Lower lobe of right lung (tissue), 2 donors: Measurements from ENCODE around the gene ATP8B3. TPM values are rescaled to one million over a fixed set of nuclear protein-coding genes. Genes with fewer than 3 reads are reported as not detected.

Experiments used
- ATAC-seq, 2 donors: fragments of 200-7000 bp; cut with Tn5 transposase; one replicate each; pipeline ENCODE4 v1.9.1; 2020 to 2022; ENCODE audit warnings: mild to moderate bottlenecking in 2 of 2, moderate library complexity in 2 of 2
- DNase-seq: peaks from one replicate; pipeline ENCODE4 v3.0.0-alpha.2; 2020
- H3K27ac ChIP-seq: fragments of 200-600 bp; one replicate; pipeline ENCODE4 v1.8.0; 2022
- H3K27me3 ChIP-seq: fragments of 200-600 bp; one replicate; pipeline ENCODE4 v1.8.0; 2022; ENCODE audit warnings: low read depth
- H3K36me3 ChIP-seq: fragments of 200-600 bp; one replicate; pipeline ENCODE4 v1.8.0; 2022; ENCODE audit warnings: mild to moderate bottlenecking
- H3K4me1 ChIP-seq: fragments of 200-600 bp; one replicate; pipeline ENCODE4 v1.8.0; 2022
- H3K4me3 ChIP-seq: fragments of 200-600 bp; one replicate; pipeline ENCODE4 v1.8.0; 2022; ENCODE audit warnings: mild to moderate bottlenecking
- H3K9me3 ChIP-seq: fragments of 200-600 bp; one replicate; pipeline ENCODE4 v1.8.0; 2022
- CTCF ChIP-seq: fragments of 200-600 bp; IDR thresholded peaks from one replicate; pipeline ENCODE4 v1.8.0; 2022; ENCODE audit warnings: antibody characterized with exemption, mild to moderate bottlenecking
- intact Hi-C: fragments of 100-400 bp; cut with DNase I; formaldehyde crosslinking; loops from one replicate; pipeline ENCODE4 v1.11.0; 2022
- total RNA-seq: library from RNA; stranded (reverse); fragmentation: NEBNext Ultra II Directional; extraction: Animal tissue kit (Norgen Biotek cat#: 25700); gene quantifications from one replicate; pipeline ENCODE4 v1.2.1, GENCODE V29; 2021
- donor health status: DM: no; HTN: yes; CAD: no; lungs with severe emphysema.

The ATP8B3 gene
- total RNA-seq, 1 donor from 2014 or later, result 2.1 TPM

- Histone ChIP-seq H3K27ac (no peak overlapping the region), H3K4me3 (no peak overlapping the region), H3K27me3 (peaks cover 84% of the 10 kb centered on the region), H3K36me3 (no peaks in the 10 kb centered on the region), H3K9me3 (peaks cover 12% of the 10 kb centered on the region), H3K4me1 (no peaks in the 10 kb centered on the region)
- intact Hi-C loops, result no loop called here
- DNase-seq (no peak), ATAC-seq (peak in 1 of 2 donors; percentile 9)
- no peak for TF ChIP-seq CTCF
Measured at GRCh38 chr19:1768248-1768647, 43.8 kb downstream of the ATP8B3 start.

- peak; percentile 74 to 79 for ATAC-seq
- no peak for DNase-seq
- intact Hi-C loops, result no loop called here
- no peaks in the 10 kb centered on the region for H3K36me3 ChIP-seq
- no peak overlapping the region for H3K27ac ChIP-seq
- peaks cover 12% of the 10 kb centered on the region for H3K9me3 ChIP-seq
- H3K4me1 ChIP-seq, result no peaks in the 10 kb centered on the region
- TF ChIP-seq CTCF, result peak; percentile 86
- H3K27me3 ChIP-seq, result peaks cover 88% of the 10 kb centered on the region
- H3K4me3 ChIP-seq, result no peak overlapping the region
Measured at GRCh38 chr19:1767464-1767933, 44.6 kb downstream of the ATP8B3 start.

GRCh38 chr19:1766800-1767352, 45.2 kb downstream of the ATP8B3 start:
- intact Hi-C loops, result no loop called here
- no peak overlapping the region for H3K4me3 ChIP-seq
- DNase-seq, result no peak

GRCh38 chr19:1765904-1766799, 45.9 kb downstream of the ATP8B3 start:
- Histone ChIP-seq H3K4me1 (no peaks in the 10 kb centered on the region), H3K27ac (no peak overlapping the region), H3K36me3 (no peaks in the 10 kb centered on the region), H3K4me3 (no peak overlapping the region), H3K9me3 (peaks cover 7% of the 10 kb centered on the region), H3K27me3 (peaks cover 94% of the 10 kb centered on the region)
- intact Hi-C loops, result no loop called here
- ATAC-seq (no peak), DNase-seq (no peak)
- no peak for TF ChIP-seq CTCF

More at GRCh38 chr19:1766800-1767352, 45.2 kb downstream of the ATP8B3 start:
- H3K27ac ChIP-seq, result no peak overlapping the region
- H3K4me1 ChIP-seq, result no peaks in the 10 kb centered on the region
- H3K9me3 ChIP-seq, result peaks cover 12% of the 10 kb centered on the region
- TF ChIP-seq CTCF, result no peak
- peak in 1 of 2 donors; percentile 6 for ATAC-seq
- peaks cover 94% of the 10 kb centered on the region for H3K27me3 ChIP-seq
- no peaks in the 10 kb centered on the region for H3K36me3 ChIP-seq

GRCh38 chr19:1765232-1765903, 46.7 kb downstream of the ATP8B3 start:
- Histone ChIP-seq H3K9me3 (no peaks in the 10 kb centered on the region), H3K27me3 (peaks cover 93% of the 10 kb centered on the region), H3K27ac (no peak overlapping the region), H3K4me1 (no peaks in the 10 kb centered on the region), H3K4me3 (no peak overlapping the region), H3K36me3 (no peaks in the 10 kb centered on the region)
- ATAC-seq (no peak), DNase-seq (no peak)
- intact Hi-C loops, result no loop called here
- TF ChIP-seq CTCF, result no peak
